ENCODE data around the gene EPB41L1.

DNA sequence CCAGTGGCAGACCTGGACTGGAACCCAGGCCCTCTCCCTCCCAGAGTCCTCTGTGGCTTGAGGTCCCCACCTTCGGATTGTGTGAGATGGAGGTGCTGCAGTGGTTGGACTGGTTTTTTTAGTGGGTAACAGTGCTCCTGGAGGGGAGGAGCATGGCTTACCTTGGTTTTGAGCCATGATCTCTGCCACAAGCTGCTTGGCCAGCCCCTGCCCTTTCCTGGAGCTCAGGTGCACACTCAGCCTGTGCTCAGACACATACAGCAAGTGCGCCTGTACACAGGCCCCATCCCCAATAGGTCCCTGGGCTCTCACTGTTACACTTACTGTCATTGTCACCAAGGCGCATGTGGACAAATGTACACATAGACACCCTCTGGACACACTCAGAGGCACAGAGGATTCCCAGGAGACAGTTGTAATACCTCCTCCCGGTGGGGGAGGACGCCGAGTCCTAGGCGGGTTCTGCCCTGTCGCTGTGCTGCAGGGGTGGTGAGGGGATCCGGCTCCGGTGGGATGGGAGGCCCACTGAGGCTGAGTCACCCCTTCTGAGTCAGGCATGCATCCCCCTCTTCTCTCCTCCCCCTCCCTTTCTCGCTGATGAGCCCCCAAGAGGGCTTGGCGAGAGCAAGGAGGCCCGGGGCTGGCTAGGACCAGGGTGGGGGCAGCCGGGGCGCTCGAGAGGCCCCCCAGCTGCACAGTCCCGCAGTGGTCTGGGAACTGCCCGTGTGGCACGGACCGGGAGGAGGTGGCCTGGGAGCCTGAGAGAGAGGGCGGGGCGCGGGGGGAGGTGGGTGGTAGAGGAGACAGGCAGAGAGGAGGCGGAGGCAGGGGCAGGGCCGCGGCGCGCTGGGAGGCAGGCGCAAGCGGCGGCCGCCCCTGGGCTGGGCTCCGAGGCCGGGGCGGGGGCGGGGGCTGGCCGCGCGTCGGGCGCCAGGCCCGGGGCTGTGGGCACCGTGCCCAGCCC is 522 bp upstream of the EPB41L1 start:
- peak; percentile 0 for TF ChIP-seq EZH2 (IDR thresholded peaks at IDR 0.05; ENCODE audit: low read length)
- TF ChIP-seq, protein P1, sequence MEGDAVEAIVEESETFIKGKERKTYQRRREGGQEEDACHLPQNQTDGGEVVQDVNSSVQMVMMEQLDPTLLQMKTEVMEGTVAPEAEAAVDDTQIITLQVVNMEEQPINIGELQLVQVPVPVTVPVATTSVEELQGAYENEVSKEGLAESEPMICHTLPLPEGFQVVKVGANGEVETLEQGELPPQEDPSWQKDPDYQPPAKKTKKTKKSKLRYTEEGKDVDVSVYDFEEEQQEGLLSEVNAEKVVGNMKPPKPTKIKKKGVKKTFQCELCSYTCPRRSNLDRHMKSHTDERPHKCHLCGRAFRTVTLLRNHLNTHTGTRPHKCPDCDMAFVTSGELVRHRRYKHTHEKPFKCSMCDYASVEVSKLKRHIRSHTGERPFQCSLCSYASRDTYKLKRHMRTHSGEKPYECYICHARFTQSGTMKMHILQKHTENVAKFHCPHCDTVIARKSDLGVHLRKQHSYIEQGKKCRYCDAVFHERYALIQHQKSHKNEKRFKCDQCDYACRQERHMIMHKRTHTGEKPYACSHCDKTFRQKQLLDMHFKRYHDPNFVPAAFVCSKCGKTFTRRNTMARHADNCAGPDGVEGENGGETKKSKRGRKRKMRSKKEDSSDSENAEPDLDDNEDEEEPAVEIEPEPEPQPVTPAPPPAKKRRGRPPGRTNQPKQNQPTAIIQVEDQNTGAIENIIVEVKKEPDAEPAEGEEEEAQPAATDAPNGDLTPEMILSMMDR (optimal IDR thresholded peaks at IDR 0.05 in 1 of 3, IDR thresholded peaks at IDR 0.05 in 1 of 3, conservative IDR thresholded peaks at IDR 0.05 in 1 of 3; ENCODE audit: extremely low read depth in 1 of 3, insufficient read depth in 2 of 3, low read length in 3 of 3), result no peak
